Mesenchymal stem cell (in vitro differentiated cells and primary cell): ENCODE data around the gene DDR1.

Experiments used
- DNase-seq: peaks from one replicate; pipeline ENCODE4 v3.0.0-alpha.2; 2013
- H2AFZ ChIP-seq: one replicate; pipeline ENCODE4 v1.6.1; 2013; ENCODE audit warnings: low read depth, mild to moderate bottlenecking, control low read depth, inconsistent platforms, low read length, moderate library complexity
- H2AK5ac ChIP-seq: 2 replicates; pipeline ENCODE4 v1.6.1; 2013; ENCODE audit warnings: low read length, moderate library complexity, mild to moderate bottlenecking, inconsistent platforms; ENCODE audit not compliant: severe bottlenecking
- H2BK120ac ChIP-seq: one replicate; pipeline ENCODE4 v1.6.1; 2013; ENCODE audit warnings: low read depth, mild to moderate bottlenecking, inconsistent platforms, low read length, moderate library complexity
- H2BK12ac ChIP-seq, 2 experiments: one replicate each; pipeline ENCODE4 v1.6.1; 2013; ENCODE audit warnings: inconsistent platforms in 2 of 2, low read length in 2 of 2, mild to moderate bottlenecking in 2 of 2, moderate library complexity in 2 of 2, control low read depth in 1 of 2
- H2BK15ac ChIP-seq: one replicate; pipeline ENCODE4 v1.6.1; 2013; ENCODE audit warnings: mild to moderate bottlenecking, low read depth, inconsistent platforms; ENCODE audit not compliant: poor library complexity, severe bottlenecking
- H2BK5ac ChIP-seq: 2 replicates; pipeline ENCODE4 v1.6.1; 2013; ENCODE audit warnings: low read depth, mild to moderate bottlenecking, low read length, control low read depth, inconsistent platforms; ENCODE audit not compliant: poor library complexity, severe bottlenecking
- H3K14ac ChIP-seq, 2 experiments: one replicate each; pipeline ENCODE4 v1.6.1; 2013; ENCODE audit warnings: inconsistent platforms in 2 of 2, low read length in 2 of 2, control low read depth in 1 of 2, mild to moderate bottlenecking in 1 of 2, moderate library complexity in 1 of 2
- H3K18ac ChIP-seq, 2 experiments: one replicate each; pipeline ENCODE4 v1.6.1; 2013; ENCODE audit warnings: inconsistent platforms in 2 of 2, low read length in 2 of 2, control low read depth in 1 of 2, low read depth in 1 of 2, mild to moderate bottlenecking in 1 of 2
- H3K23ac ChIP-seq, 2 experiments: one replicate each; pipeline ENCODE4 v1.6.1; 2013; ENCODE audit warnings: inconsistent platforms in 2 of 2, low read length in 2 of 2, mild to moderate bottlenecking in 2 of 2, moderate library complexity in 2 of 2, control low read depth in 1 of 2
- H3K27ac ChIP-seq: 2 replicates; pipeline ENCODE4 v1.5.1; 2013; ENCODE audit warnings: mild to moderate bottlenecking, moderate library complexity, low read length, control low read depth, inconsistent platforms; ENCODE audit not compliant: poor library complexity, severe bottlenecking
- H3K27me3 ChIP-seq, 2 experiments: 2 replicates each; pipeline versions ENCODE4 v1.6.1 to v1.7.0; 2013; ENCODE audit warnings: low read length in 2 of 2, mild to moderate bottlenecking in 2 of 2, moderate library complexity in 2 of 2, control low read depth in 1 of 2, inconsistent platforms in 1 of 2; ENCODE audit not compliant: control insufficient read depth in 1 of 2, insufficient read depth in 1 of 2
- H3K36me3 ChIP-seq, 2 experiments: 2 replicates each; pipeline versions ENCODE4 v1.6.1 to v1.7.0; 2013; ENCODE audit warnings: low read length in 2 of 2, control low read depth in 1 of 2, inconsistent platforms in 1 of 2, low read depth in 1 of 2, mild to moderate bottlenecking in 1 of 2; ENCODE audit not compliant: insufficient read depth in 2 of 2, control insufficient read depth in 1 of 2
- H3K4ac ChIP-seq, 2 experiments: one replicate each; pipeline ENCODE4 v1.6.1; 2013; ENCODE audit warnings: inconsistent platforms in 2 of 2, low read length in 2 of 2, mild to moderate bottlenecking in 2 of 2, moderate library complexity in 2 of 2, control low read depth in 1 of 2, low read depth in 1 of 2
- H3K4me1 ChIP-seq: 2 replicates; pipeline ENCODE4 v1.6.1; 2013; ENCODE audit warnings: low read depth, low read length, control low read depth; ENCODE audit not compliant: control insufficient read depth, insufficient read depth
- H3K4me2 ChIP-seq: 2 replicates; pipeline ENCODE4 v1.6.1; 2013; ENCODE audit warnings: low read length, mild to moderate bottlenecking, inconsistent platforms; ENCODE audit not compliant: poor library complexity, severe bottlenecking
- H3K4me3 ChIP-seq, 2 experiments: 2 replicates each; pipeline versions ENCODE4 v1.5.1 to v1.7.0; 2013; ENCODE audit warnings: low read length in 2 of 2, mild to moderate bottlenecking in 2 of 2, control low read depth in 1 of 2, low read depth in 1 of 2; ENCODE audit not compliant: insufficient read depth in 1 of 2
- H3K79me1 ChIP-seq: replicated peaks from 2 replicates; pipeline ENCODE4 v1.6.1; 2013; ENCODE audit warnings: mild to moderate bottlenecking, control low read depth, low read length, inconsistent platforms; ENCODE audit not compliant: poor library complexity, severe bottlenecking
- H3K9ac ChIP-seq: 2 replicates; pipeline ENCODE4 v1.7.0; 2013; ENCODE audit warnings: mild to moderate bottlenecking, low read length, moderate library complexity
- H3K9me3 ChIP-seq: 2 replicates; pipeline ENCODE4 v1.7.0; 2013; ENCODE audit warnings: mild to moderate bottlenecking, low read length; ENCODE audit not compliant: control insufficient read depth
- H4K8ac ChIP-seq: one replicate; pipeline ENCODE4 v1.6.1; 2013; ENCODE audit warnings: inconsistent platforms, mild to moderate bottlenecking, low read length, moderate library complexity
- H4K91ac ChIP-seq: one replicate; pipeline ENCODE4 v1.6.1; 2013; ENCODE audit warnings: mild to moderate bottlenecking, low read length, inconsistent platforms
- WGBS: methylation state at CpG from one replicate; pipeline ENCODE4 v1.1.7; 2013; ENCODE audit warnings: mixed read lengths; 5-methylcytosine and 5-hydroxymethylcytosine counted together

The DDR1 gene

GRCh38 chr6:30914854-30915590, 30.7 kb downstream of the DDR1 start:
- H2AK5ac ChIP-seq = peak overlapping the region; percentile 53
- peak overlapping the region; percentile 48 to 60 for H3K4ac ChIP-seq
- H3K23ac ChIP-seq = no peak overlapping the region
- peak overlapping the region in 1 of 2 experiments; percentile 83 for H3K4me3 ChIP-seq
- H3K4me1 ChIP-seq = peaks cover 17% of the 10 kb centered on the region
- H3K79me1 ChIP-seq = peaks cover 20% of the 10 kb centered on the region
- H3K9me3 ChIP-seq = no peaks in the 10 kb centered on the region
- no peak overlapping the region for H2AFZ ChIP-seq
- peak overlapping the region in 1 of 2 experiments; percentile 34 for H3K18ac ChIP-seq
- H4K91ac ChIP-seq = no peak overlapping the region
- peaks cover 58 to 66% of the 10 kb centered on the region in 2 experiments for H3K36me3 ChIP-seq
- peak overlapping the region; percentile 90 for H3K9ac ChIP-seq
- H3K4me2 ChIP-seq = peak overlapping the region; percentile 75
- 75% methylated on average over 17 of the region's 17 CpGs for WGBS
- H2BK120ac ChIP-seq = no peak overlapping the region
- no peak overlapping the region for H2BK5ac ChIP-seq
- peak overlapping the region; percentile 52 for H4K8ac ChIP-seq
- peak overlapping the region; percentile 1 for H3K27ac ChIP-seq
- DNase-seq = no peak
- no peak overlapping the region for H3K14ac ChIP-seq
- H2BK15ac ChIP-seq = no peak overlapping the region
- H2BK12ac ChIP-seq = peak overlapping the region in 1 of 2 experiments; percentile 7
- H3K27me3 ChIP-seq = no peaks in the 10 kb centered on the region

- DNase-seq = peak; percentile 80
- peaks cover 58 to 66% of the 10 kb centered on the region in 2 experiments for H3K36me3 ChIP-seq
- no peaks in the 10 kb centered on the region for H3K9me3 ChIP-seq
- no peak overlapping the region for H3K23ac ChIP-seq
- H3K4ac ChIP-seq = no peak overlapping the region
- no peak overlapping the region for H4K91ac ChIP-seq
- H3K4me2 ChIP-seq = no peak overlapping the region
- peaks cover 17% of the 10 kb centered on the region for H3K4me1 ChIP-seq
- H4K8ac ChIP-seq = peak overlapping the region; percentile 69
- no peak overlapping the region for H3K27ac ChIP-seq
- H3K9ac ChIP-seq = peak overlapping the region; percentile 90
- H2AK5ac ChIP-seq = no peak overlapping the region
- peaks cover 19% of the 10 kb centered on the region for H3K79me1 ChIP-seq
- H3K18ac ChIP-seq = no peak overlapping the region
- H2AFZ ChIP-seq = no peak overlapping the region
- no peak overlapping the region for H2BK15ac ChIP-seq
- H3K27me3 ChIP-seq = no peaks in the 10 kb centered on the region
- H3K4me3 ChIP-seq = peak overlapping the region in 1 of 2 experiments; percentile 83
- no peak overlapping the region for H3K14ac ChIP-seq
- H2BK120ac ChIP-seq = no peak overlapping the region
- no peak overlapping the region for H2BK5ac ChIP-seq
- WGBS = 26% methylated on average over 5 of the region's 5 CpGs
- no peak overlapping the region for H2BK12ac ChIP-seq
These were observed 31.2 kb downstream of the DDR1 start for GRCh38 chr6:30915591-30915946.

- Histone ChIP-seq H3K23ac (no peak overlapping the region), H3K79me1 (peaks cover 21% of the 10 kb centered on the region), H2AFZ (no peak overlapping the region), H3K27me3 (no peaks in the 10 kb centered on the region), H3K14ac (no peak overlapping the region), H4K91ac (no peak overlapping the region), H3K9me3 (no peaks in the 10 kb centered on the region), H3K18ac (no peak overlapping the region), H2AK5ac (peak overlapping the region; percentile 23), H2BK15ac (no peak overlapping the region), H4K8ac (no peak overlapping the region), H2BK5ac (no peak overlapping the region), H3K27ac (no peak overlapping the region), H3K4ac (no peak overlapping the region), H3K4me1 (peaks cover 22% of the 10 kb centered on the region), H3K4me3 (no peak overlapping the region), H3K36me3 (peaks cover 59 to 66% of the 10 kb centered on the region in 2 experiments), H2BK12ac (no peak overlapping the region), H3K9ac (peak overlapping the region; percentile 30), H2BK120ac (no peak overlapping the region), H3K4me2 (no peak overlapping the region)
- WGBS = 98% methylated on average over 7 of the region's 7 CpGs
- no peak for DNase-seq
These were observed 32.7 kb downstream of the DDR1 start for GRCh38 chr6:30917041-30917440.

GRCh38 chr6:30917487-30917886, 33.2 kb downstream of the DDR1 start:
- Histone ChIP-seq H2BK12ac (no peak overlapping the region), H3K9me3 (no peaks in the 10 kb centered on the region), H2BK120ac (no peak overlapping the region), H2BK15ac (no peak overlapping the region), H3K23ac (no peak overlapping the region), H2AK5ac (no peak overlapping the region), H2BK5ac (no peak overlapping the region), H3K9ac (no peak overlapping the region), H4K91ac (no peak overlapping the region), H3K4me1 (peaks cover 27% of the 10 kb centered on the region), H3K14ac (no peak overlapping the region), H3K36me3 (peaks cover 59 to 66% of the 10 kb centered on the region in 2 experiments), H4K8ac (no peak overlapping the region), H3K4me3 (no peak overlapping the region), H3K27ac (no peak overlapping the region), H3K4ac (no peak overlapping the region), H3K18ac (no peak overlapping the region), H3K4me2 (no peak overlapping the region), H2AFZ (no peak overlapping the region), H3K79me1 (peaks cover 21% of the 10 kb centered on the region), H3K27me3 (no peaks in the 10 kb centered on the region)
- no peak for DNase-seq
- 94% methylated on average over 8 of the region's 8 CpGs for WGBS
